SK-N-SH treated with all-trans-retinoic acid at 6 μM for 48 hours (cell line): ENCODE measurements around the gene RTP3.

Source experiments
- ARNTL ChIP-seq: fragments of 450-650 bp; formaldehyde crosslinking; IDR thresholded peaks from 2 replicates; pipeline ENCODE4 v1.5.0; 2020; ENCODE audit warnings: low read depth, mild to moderate bottlenecking, moderate library complexity, borderline replicate concordance
- CSRNP3 ChIP-seq: fragments of 250-450 bp; sonication (Bioruptor Pico); IDR thresholded peaks from 2 replicates; pipeline ENCODE4 v1.5.1; 2021; ENCODE audit warnings: mild to moderate bottlenecking, moderate library complexity
- ESRRG ChIP-seq: fragments of 250-450 bp; sonication (Bioruptor Pico); IDR thresholded peaks from 2 replicates; pipeline ENCODE4 v1.6.1; 2021; ENCODE audit warnings: mild to moderate bottlenecking
- GLIS3 ChIP-seq: fragments of 250-450 bp; sonication (Bioruptor Pico); IDR thresholded peaks from 2 replicates; pipeline ENCODE4 v1.5.0; 2020; ENCODE audit warnings: mild to moderate bottlenecking, moderate library complexity
- PATZ1 ChIP-seq: fragments of 250-450 bp; sonication (Bioruptor Pico); IDR thresholded peaks from 2 replicates; pipeline ENCODE4 v1.8.0; 2020; ENCODE audit warnings: mild to moderate bottlenecking, moderate library complexity, borderline replicate concordance
- PPARA ChIP-seq: fragments of 250-450 bp; sonication (Bioruptor Pico); IDR thresholded peaks from 2 replicates; pipeline ENCODE4 v1.5.0; 2020; ENCODE audit warnings: mild to moderate bottlenecking, borderline replicate concordance
- RARB ChIP-seq: fragments of 250-450 bp; sonication (Bioruptor Pico); IDR thresholded peaks from 2 replicates; pipeline ENCODE4 v1.8.0; 2021; ENCODE audit warnings: mild to moderate bottlenecking, moderate library complexity
- TCF4 ChIP-seq: fragments of 250-450 bp; sonication (Bioruptor Pico); IDR thresholded peaks from 2 replicates; pipeline ENCODE4 v1.8.0; 2021; ENCODE audit warnings: mild to moderate bottlenecking, moderate library complexity, borderline replicate concordance
- ZFP3 ChIP-seq: fragments of 250-450 bp; sonication (Bioruptor Pico); IDR thresholded peaks from 2 replicates; pipeline ENCODE4 v1.5.0; 2020; ENCODE audit warnings: mild to moderate bottlenecking, moderate library complexity
- ZFP30 ChIP-seq: fragments of 450-650 bp; formaldehyde crosslinking; IDR thresholded peaks from 2 replicates; pipeline ENCODE4 v1.5.0; 2022; ENCODE audit warnings: mild to moderate bottlenecking, moderate library complexity
- ZNF565 ChIP-seq: fragments of 450-650 bp; formaldehyde crosslinking; conservative IDR thresholded peaks from 2 replicates; pipeline ENCODE4 v1.5.0; 2020; ENCODE audit warnings: low read depth, mild to moderate bottlenecking, moderate library complexity

- TF ChIP-seq RARB (CRISPR knock-in tag) (no peak), ESRRG (CRISPR knock-in tag) (no peak), PATZ1 (CRISPR knock-in tag) (no peak), ZFP30 (no peak), ZFP3 (no peak), CSRNP3 (no peak), ARNTL (CRISPR knock-in tag) (no peak), ZNF565 (CRISPR knock-in tag) (no peak), PPARA (CRISPR knock-in tag) (no peak), GLIS3 (CRISPR knock-in tag) (no peak), TCF4 (no peak)
These were observed 20.0 kb upstream of the RTP3 start for GRCh38 chr3:46477756-46478155.
